Tibial nerve (tissue), 4 donors: ENCODE measurements around the gene DNLZ. TPM values are rescaled to one million over a fixed set of nuclear protein-coding genes. Genes with fewer than 3 reads are reported as not detected.

Experiments
- DNase-seq, 2 donors: peaks; one replicate each; pipeline ENCODE4 v3.0.0-alpha.2; 2019; ENCODE audit warnings: low spot score in 2 of 2
- H3K27ac ChIP-seq, 4 donors: fragments of 200-600 bp; sonication (generic) in 3 of 4; one replicate each; pipeline ENCODE4 v1.5.1; 2017 to 2019; ENCODE audit warnings: mild to moderate bottlenecking in 1 of 4
- H3K27me3 ChIP-seq, 2 donors: fragments of 200-600 bp; sonication (generic) in 1 of 2; one replicate each; pipeline versions ENCODE4 v1.5.1 to v1.6.0; 2017 to 2019
- H3K36me3 ChIP-seq, 3 donors: fragments of 200-600 bp; sonication (generic); one replicate each; pipeline ENCODE4 v1.5.1; 2018 to 2019
- H3K4me1 ChIP-seq, 4 donors: fragments of 200-600 bp; sonication (generic) in 3 of 4; one replicate each; pipeline ENCODE4 v1.5.1; 2017 to 2019
- H3K4me3 ChIP-seq, 4 donors: fragments of 200-600 bp; sonication (generic) in 3 of 4; one replicate each; pipeline ENCODE4 v1.5.1; 2017 to 2019; ENCODE audit warnings: mild to moderate bottlenecking in 1 of 4, moderate library complexity in 1 of 4
- H3K9me3 ChIP-seq, 4 donors: fragments of 200-600 bp; sonication (generic) in 3 of 4; one replicate each; pipeline ENCODE4 v1.5.1; 2017 to 2019
- CTCF ChIP-seq, 5 experiments: fragments of 200-600 bp in 3 of 5; fragments of 450-650 bp in 2 of 5; sonication (generic) in 3 of 5; IDR thresholded peaks; one replicate each; pipeline ENCODE4 v1.5.1; 2016 to 2019; ENCODE audit warnings: antibody characterized with exemption in 5 of 5, mild to moderate bottlenecking in 3 of 5, moderate library complexity in 2 of 5
- EP300 ChIP-seq, 2 donors: sonication (generic); formaldehyde crosslinking; IDR thresholded peaks; one replicate each; pipeline ENCODE4 v1.6.1; 2017; ENCODE audit warnings: antibody characterized with exemption in 2 of 2, mild to moderate bottlenecking in 1 of 2
- POLR2A ChIP-seq, 2 donors: fragments of 450-650 bp; IDR thresholded peaks; one replicate each; pipeline ENCODE4 v1.6.1; 2017; ENCODE audit warnings: antibody characterized with exemption in 2 of 2, mild to moderate bottlenecking in 2 of 2, moderate library complexity in 2 of 2
- WGBS, 2 donors: methylation state at CpG; one replicate each; pipeline ENCODE4 v1.1.5; 2018; 5-methylcytosine and 5-hydroxymethylcytosine counted together
- total RNA-seq, 4 donors: library from RNA; depleted of rRNA; stranded (reverse); fragments of >200 nt; gene quantifications; one replicate each; pipeline ENCODE4 v1.1.0, GENCODE V29; 2016

DNLZ gene
- total RNA-seq, 4 donors from 2014 or later = 49.4 to 79.5 (median 70.8) TPM

DNA sequence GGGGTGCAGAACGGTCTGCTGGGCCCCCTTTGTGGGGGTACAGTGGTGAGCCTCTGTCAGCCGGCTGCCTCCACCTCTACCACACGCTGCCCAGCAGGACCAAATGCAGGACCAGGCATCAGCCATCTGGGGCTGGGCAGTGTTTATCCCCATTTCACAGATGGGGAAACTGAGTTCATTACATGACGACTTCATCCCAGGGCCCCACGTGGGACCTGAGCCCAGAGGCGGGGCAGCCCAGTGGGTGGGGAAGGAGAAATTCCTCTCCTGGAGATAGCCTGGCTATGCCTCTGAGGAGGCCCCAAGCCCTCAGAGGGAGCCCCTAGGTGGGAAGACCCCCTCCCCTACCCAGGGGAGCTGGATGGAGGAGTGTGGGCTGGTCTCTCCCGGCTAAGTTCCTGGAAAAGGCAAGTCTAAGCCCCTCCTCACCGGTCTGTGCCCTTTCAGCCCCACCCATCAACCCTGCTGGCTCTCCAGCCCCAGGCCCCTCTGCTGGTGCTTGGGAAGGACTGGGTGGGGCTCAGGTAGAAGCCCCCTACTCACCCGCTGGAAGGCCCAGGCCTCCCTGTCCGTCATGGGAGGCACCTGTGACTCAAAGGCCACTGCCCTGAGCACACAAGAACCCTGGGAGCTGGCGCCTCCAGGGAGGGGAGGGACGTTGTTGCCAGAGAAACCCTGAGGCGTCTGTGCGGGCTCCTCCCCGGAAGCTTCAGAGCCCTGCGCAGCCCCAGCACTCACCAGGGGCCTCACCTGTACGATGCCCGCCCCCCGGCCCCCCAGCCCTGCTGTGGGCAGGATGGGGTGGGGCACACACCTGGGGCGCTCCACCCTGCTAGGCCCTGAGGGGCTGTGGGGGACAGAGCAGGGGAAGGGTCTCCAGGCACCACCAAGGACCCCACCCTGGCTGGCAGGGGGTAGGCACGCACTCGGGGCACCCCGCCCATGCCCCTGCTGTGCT lies 52.2 kb downstream of the DNLZ start:
- no peak overlapping the region for H3K27ac ChIP-seq
- peaks cover 0 to 10% (median 0%) of the 10 kb centered on the region in 4 donors for H3K9me3 ChIP-seq
- H3K27me3 ChIP-seq = peaks cover 0 to 45% of the 10 kb centered on the region in 2 donors
- no peak overlapping the region for H3K4me3 ChIP-seq
- no peaks in the 10 kb centered on the region for H3K36me3 ChIP-seq
- TF ChIP-seq POLR2A (IDR thresholded peaks at IDR 0.05) = no peak
- no peak for TF ChIP-seq EP300 (IDR thresholded peaks at IDR 0.05)
- TF ChIP-seq CTCF (IDR thresholded peaks at IDR 0.05) = no peak
- no peak for DNase-seq
- whole genome bisulfite sequencing, 2 donors = 49 to 61% methylated on average over 17 to 21 of the region's 23 CpGs
- no peaks in the 10 kb centered on the region for H3K4me1 ChIP-seq

GRCh38 chr9:136310273-136311030 lies 53.1 kb downstream of the DNLZ start:
- H3K9me3 ChIP-seq = peaks cover 0 to 10% (median 0%) of the 10 kb centered on the region in 4 donors
- WGBS, 2 donors = 44 to 58% methylated on average over 13 to 18 of the region's 28 CpGs
- H3K27ac ChIP-seq = no peak overlapping the region
- H3K27me3 ChIP-seq = peaks cover 0 to 45% of the 10 kb centered on the region in 2 donors
- no peaks in the 10 kb centered on the region for H3K36me3 ChIP-seq
- DNase-seq = no peak
- no peak overlapping the region for H3K4me3 ChIP-seq
- no peaks in the 10 kb centered on the region for H3K4me1 ChIP-seq
- TF ChIP-seq POLR2A (IDR thresholded peaks at IDR 0.05) = no peak
- no peak for TF ChIP-seq EP300 (IDR thresholded peaks at IDR 0.05)
- TF ChIP-seq CTCF (IDR thresholded peaks at IDR 0.05) = no peak

DNA sequence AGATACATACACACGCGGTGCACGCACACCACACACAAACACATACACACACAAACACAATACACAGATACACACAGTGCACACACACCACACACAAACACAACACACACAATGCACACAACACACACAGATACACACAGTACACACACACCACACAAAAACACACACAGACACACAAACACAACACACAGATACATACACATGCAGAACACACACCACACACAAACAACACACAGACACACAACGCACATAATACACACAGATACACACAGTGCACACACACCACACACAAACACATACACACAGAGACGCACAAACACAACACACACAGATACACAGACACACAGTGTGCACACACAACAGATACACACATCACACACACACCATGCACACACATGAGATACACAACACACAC lies 53.7 kb downstream of the DNLZ start:
- no peak overlapping the region for H3K4me3 ChIP-seq
- 92 to 97% methylated on average over 5 of the region's 5 CpGs for WGBS, 2 donors
- H3K9me3 ChIP-seq = peaks cover 0 to 5% (median 0%) of the 10 kb centered on the region in 4 donors
- peaks cover 0 to 45% of the 10 kb centered on the region in 2 donors for H3K27me3 ChIP-seq
- H3K4me1 ChIP-seq = no peaks in the 10 kb centered on the region
- H3K36me3 ChIP-seq = no peaks in the 10 kb centered on the region
- no peak for DNase-seq
- no peak overlapping the region for H3K27ac ChIP-seq
- TF ChIP-seq CTCF (IDR thresholded peaks at IDR 0.05) (no peak), POLR2A (IDR thresholded peaks at IDR 0.05) (no peak), EP300 (IDR thresholded peaks at IDR 0.05) (no peak)

Other genes starting within 250 kb of the DNLZ start
- gene TMEM250, start 244.9 kb downstream of the DNLZ start, total RNA-seq = 10 to 100 TPM; 24.3 to 47.7 (median 26.6) TPM
- not detected for gene LHX3, start 158.6 kb downstream of the DNLZ start, total RNA-seq
- gene QSOX2, start 117.9 kb downstream of the DNLZ start, total RNA-seq = 10 to 100 TPM; 10.2 to 16.8 (median 11.8) TPM
- gene CCDC187, start 59.6 kb downstream of the DNLZ start, total RNA-seq = under 1 TPM in 1 of 4 donors, not detected in 3; 0.20 TPM
- gene GPSM1, start 36.2 kb downstream of the DNLZ start, total RNA-seq = 10 to 100 TPM; 28.8 to 95.1 (median 38.1) TPM
- 10 to 100 TPM in 1 of 4 donors, 1 to 10 TPM in 3; 3.1 to 19.8 (median 3.1) TPM for gene CARD9, start 9.9 kb upstream of the DNLZ start, total RNA-seq
- 10 to 100 TPM in 1 of 4 donors, 1 to 10 TPM in 3; 7.0 to 21.0 (median 9.5) TPM for gene SNAPC4, start 36.4 kb upstream of the DNLZ start, total RNA-seq
- gene ENTR1, start 46.9 kb upstream of the DNLZ start, total RNA-seq = 100 to 1,000 TPM in 1 of 4 donors, 10 to 100 TPM in 3; 52.6 to 101 (median 70.9) TPM
- 10 to 100 TPM; 35.6 to 42.0 (median 39.3) TPM for gene PMPCA, start 46.9 kb upstream of the DNLZ start, total RNA-seq
- gene INPP5E, start 76.1 kb upstream of the DNLZ start, total RNA-seq = 10 to 100 TPM; 15.1 to 23.1 (median 18.6) TPM
- 10 to 100 TPM; 45.8 to 67.5 (median 47.9) TPM for gene SEC16A, start 119.3 kb upstream of the DNLZ start, total RNA-seq
- 10 to 100 TPM; 29.3 to 65.4 (median 41.5) TPM for gene NOTCH1, start 182.3 kb upstream of the DNLZ start, total RNA-seq